ENCODE results near the gene DAGLA.
"Not testable (repeated sequence)": the region's sequence is repeated elsewhere in the genome, so short reads cannot be mapped to it uniquely, and the experiment has no call there.

Gene DAGLA

GRCh38 chr11:61666684-61667297, 13.4 kb upstream of the DAGLA start:
- no peak for FAIRE-seq

- no peak for FAIRE-seq
Measured at GRCh38 chr11:61667684-61668305, 12.4 kb upstream of the DAGLA start.

- no peak for FAIRE-seq
Measured at GRCh38 chr11:61669417-61669816, 10.8 kb upstream of the DAGLA start.

GRCh38 chr11:61670626-61671025, 9.6 kb upstream of the DAGLA start:
- FAIRE-seq: no peak

GRCh38 chr11:61671527-61671926, 8.7 kb upstream of the DAGLA start:
- no peak for FAIRE-seq

GRCh38 chr11:61673946-61674467, 6.2 kb upstream of the DAGLA start:
- FAIRE-seq: not testable (repeated sequence)

- FAIRE-seq: no peak
Measured at GRCh38 chr11:61675826-61676225, 4.4 kb upstream of the DAGLA start.

- no peak for FAIRE-seq
Measured at GRCh38 chr11:61679296-61679695, 895 bp upstream of the DAGLA start.

GRCh38 chr11:61680622-61681221, 531 bp downstream of the DAGLA start:
- no peak for FAIRE-seq

- no peak for FAIRE-seq
Measured at GRCh38 chr11:61682093-61682732, 2.0 kb downstream of the DAGLA start.

- FAIRE-seq: no peak
Measured at GRCh38 chr11:61682906-61683675, 2.9 kb downstream of the DAGLA start.

GRCh38 chr11:61683961-61684869, 4.0 kb downstream of the DAGLA start:
- FAIRE-seq: no peak

GRCh38 chr11:61684870-61685616, 4.9 kb downstream of the DAGLA start:
- FAIRE-seq: no peak

- FAIRE-seq: no peak
Measured at GRCh38 chr11:61685617-61685967, 5.4 kb downstream of the DAGLA start.

GRCh38 chr11:61686066-61686465, 5.9 kb downstream of the DAGLA start:
- FAIRE-seq: no peak

- no peak for FAIRE-seq
Measured at GRCh38 chr11:61686469-61686868, 6.3 kb downstream of the DAGLA start.

GRCh38 chr11:61687420-61687819, 7.2 kb downstream of the DAGLA start:
- no peak for FAIRE-seq

- FAIRE-seq: no peak
Measured at GRCh38 chr11:61688365-61689163, 8.4 kb downstream of the DAGLA start.

- FAIRE-seq: no peak
Measured at GRCh38 chr11:61689164-61689496, 8.9 kb downstream of the DAGLA start.

- FAIRE-seq: no peak
Measured at GRCh38 chr11:61690706-61691379, 10.7 kb downstream of the DAGLA start.
